H1 (cell line): ENCODE results near the gene YIPF1. TPM values are rescaled to one million over a fixed set of nuclear protein-coding genes. Genes with fewer than 3 reads are reported as not detected.

Source experiments
- CBX5 ChIP-seq: fragments of 300-800, 300-1000 bp; sonication (generic); IDR thresholded peaks from 2 replicates; pipeline ENCODE4 v1.7.1; 2016; ENCODE audit warnings: antibody characterized with exemption, low read length, low read depth
- SP2 ChIP-seq: IDR thresholded peaks from 2 replicates; pipeline ENCODE4 v1.6.1; 2012; ENCODE audit warnings: mild to moderate bottlenecking, low read length, inconsistent platforms
- SP4 ChIP-seq: IDR thresholded peaks from 2 replicates; pipeline ENCODE4 v1.6.1; 2012; ENCODE audit warnings: low read length, inconsistent platforms
- polyA plus RNA-seq, 7 experiments: library from polyadenylated mRNA; depleted of rRNA in 3 of 7; stranded (reverse) in 5 of 7; unstranded in 2 of 7; fragments of >200 nt in 5 of 7; fragments of 200-250 nt in 2 of 7; gene quantifications; 1 replicate in 5 of 7; 2 replicates in 1 of 7; 4 replicates in 1 of 7; pipeline versions ENCODE4 v1.2.1 to v1.2.3, GENCODE V29; 2011 to 2013; ENCODE audit warnings: missing spikeins in 2 of 7, mixed read lengths in 2 of 7
- total RNA-seq: library from RNA; stranded (reverse); fragmentation: NEBNext Ultra II Directional; extraction: Animal tissue kit (Norgen Biotek cat#: 25700); gene quantifications from 2 replicates; pipeline ENCODE4 v1.2.1, GENCODE V29; 2021
- TF ChIP-seq, protein P1 (sequence below): IDR thresholded peaks from 2 replicates; pipeline ENCODE4 v1.6.1; 2011; ENCODE audit warnings: low read depth, mild to moderate bottlenecking, low read length; ENCODE audit not compliant: insufficient read depth

Gene YIPF1
- total and polyA plus RNA-seq, 2 of the 8 experiments (the other 6 are each of a cell fraction or from before 2014, with no cell fraction given) = 31.8 to 53.7 TPM

DNA sequence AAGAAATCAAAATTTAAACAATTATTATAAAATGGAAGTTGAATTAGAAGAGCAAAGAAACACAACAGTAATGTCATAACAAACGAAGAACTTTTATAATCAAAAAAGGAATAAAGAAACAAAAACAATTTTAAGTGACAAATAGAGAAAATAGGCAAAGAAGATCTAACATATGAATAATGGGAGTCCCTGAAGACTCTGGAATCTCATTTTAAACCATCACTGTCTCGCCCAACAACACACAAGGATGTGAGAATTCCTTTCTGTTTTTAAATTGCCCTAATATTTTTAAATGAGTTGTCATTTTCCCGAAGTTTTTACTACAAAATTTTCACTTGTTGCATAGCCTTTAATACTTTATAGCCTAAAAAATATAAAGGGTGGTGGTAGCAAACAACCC, 47.2 kb downstream of the YIPF1 start (continued):
- no peak for TF ChIP-seq SP4
- TF ChIP-seq SP2 = no peak
- TF ChIP-seq, protein P1, sequence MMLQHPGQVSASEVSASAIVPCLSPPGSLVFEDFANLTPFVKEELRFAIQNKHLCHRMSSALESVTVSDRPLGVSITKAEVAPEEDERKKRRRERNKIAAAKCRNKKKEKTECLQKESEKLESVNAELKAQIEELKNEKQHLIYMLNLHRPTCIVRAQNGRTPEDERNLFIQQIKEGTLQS = no peak
- TF ChIP-seq CBX5 = no peak
